Neuronal stem cell (in vitro differentiated cells): Measurements from ENCODE around the gene GSE1.

Experiments
- DNase-seq: peaks from one replicate; pipeline ENCODE4 v3.0.0-alpha.2; 2013; ENCODE audit warnings: low spot score
- H2AFZ ChIP-seq: one replicate; pipeline ENCODE4 v1.6.1; 2013; ENCODE audit warnings: mild to moderate bottlenecking, low read length, inconsistent platforms
- H2AK5ac ChIP-seq: 2 replicates; pipeline ENCODE4 v1.6.1; 2013; ENCODE audit warnings: low read depth, mild to moderate bottlenecking, inconsistent platforms, low read length, moderate library complexity, mixed read lengths
- H2BK120ac ChIP-seq: 2 replicates; pipeline ENCODE4 v1.6.1; 2013; ENCODE audit warnings: low read depth, mild to moderate bottlenecking, inconsistent platforms, low read length, moderate library complexity, mixed read lengths
- H2BK12ac ChIP-seq: one replicate; pipeline ENCODE4 v1.6.1; 2013; ENCODE audit warnings: low read length, inconsistent platforms
- H2BK15ac ChIP-seq: 2 replicates; pipeline ENCODE4 v1.6.1; 2013; ENCODE audit warnings: mild to moderate bottlenecking, low read length, inconsistent platforms, mixed read lengths
- H2BK5ac ChIP-seq: one replicate; pipeline ENCODE4 v1.6.1; 2013; ENCODE audit warnings: inconsistent platforms, mild to moderate bottlenecking, low read length, moderate library complexity
- H3K14ac ChIP-seq: one replicate; pipeline ENCODE4 v1.6.1; 2013; ENCODE audit warnings: low read length, inconsistent platforms
- H3K18ac ChIP-seq: 2 replicates; pipeline ENCODE4 v1.6.1; 2013; ENCODE audit warnings: low read length, inconsistent platforms
- H3K23ac ChIP-seq: 2 replicates; pipeline ENCODE4 v1.6.1; 2013; ENCODE audit warnings: low read depth, mild to moderate bottlenecking, mixed read lengths, low read length, inconsistent platforms; ENCODE audit not compliant: poor library complexity
- H3K27ac ChIP-seq: replicated peaks from 3 replicates; pipeline ENCODE4 v1.5.1; 2013; ENCODE audit warnings: low read length, inconsistent platforms
- H3K27me3 ChIP-seq, 3 experiments: 2 replicates each; pipeline ENCODE4 v1.6.1; 2013; ENCODE audit warnings: low read length in 3 of 3, mild to moderate bottlenecking in 2 of 3, inconsistent platforms in 1 of 3, low read depth in 1 of 3, mixed read lengths in 1 of 3, moderate library complexity in 1 of 3; ENCODE audit not compliant: control insufficient read depth in 3 of 3, insufficient read depth in 3 of 3
- H3K36me3 ChIP-seq, 2 donors: replicated peaks in 1 of 2; 2 replicates each; pipeline ENCODE4 v1.6.1; 2013; ENCODE audit warnings: low read length in 2 of 2; ENCODE audit not compliant: control insufficient read depth in 2 of 2, insufficient read depth in 2 of 2
- H3K4ac ChIP-seq: 2 replicates; pipeline ENCODE4 v1.6.1; 2013; ENCODE audit warnings: inconsistent platforms, mild to moderate bottlenecking, low read length, moderate library complexity
- H3K4me1 ChIP-seq, 2 donors: 1 replicate in 1 of 2; 2 replicates in 1 of 2; pipeline ENCODE4 v1.6.1; 2013; ENCODE audit warnings: low read length in 2 of 2, low read depth in 1 of 2; ENCODE audit not compliant: control insufficient read depth in 2 of 2, insufficient read depth in 1 of 2
- H3K4me2 ChIP-seq: one replicate; pipeline ENCODE4 v1.6.1; 2013; ENCODE audit warnings: mild to moderate bottlenecking, low read length, inconsistent platforms; ENCODE audit not compliant: insufficient read depth, poor library complexity, severe bottlenecking
- H3K4me3 ChIP-seq, 2 donors: 2 replicates each; pipeline ENCODE4 v1.5.1; 2013; ENCODE audit warnings: low read length in 2 of 2, mild to moderate bottlenecking in 2 of 2, inconsistent platforms in 1 of 2, moderate library complexity in 1 of 2
- H3K79me1 ChIP-seq: one replicate; pipeline ENCODE4 v1.6.1; 2013; ENCODE audit warnings: low read depth, mild to moderate bottlenecking, inconsistent platforms, low read length, moderate library complexity
- H3K9ac ChIP-seq: one replicate; pipeline ENCODE4 v1.6.1; 2013; ENCODE audit warnings: mild to moderate bottlenecking, low read depth, low read length, inconsistent platforms; ENCODE audit not compliant: poor library complexity
- H3K9me3 ChIP-seq, 2 donors: replicated peaks in 1 of 2; 2 replicates each; pipeline versions ENCODE3 to v1.6.1; 2013; ENCODE audit warnings: low read length in 2 of 2, mild to moderate bottlenecking in 2 of 2, inconsistent platforms in 1 of 2, low read depth in 1 of 2, mixed read lengths in 1 of 2, moderate library complexity in 1 of 2; ENCODE audit not compliant: control insufficient read depth in 2 of 2, insufficient read depth in 1 of 2
- H4K8ac ChIP-seq: one replicate; pipeline ENCODE4 v1.6.1; 2013; ENCODE audit warnings: low read depth, mild to moderate bottlenecking, inconsistent platforms, low read length, moderate library complexity
- H4K91ac ChIP-seq: one replicate; pipeline ENCODE4 v1.6.1; 2013; ENCODE audit warnings: low read length, low read depth, mild to moderate bottlenecking, inconsistent platforms; ENCODE audit not compliant: poor library complexity
- WGBS, 2 donors: extraction: QIAGEN DNeasy Blood & Tissue Kit; methylation state at CpG; one replicate each; pipeline ENCODE4 v1.1.7; 2013; ENCODE audit warnings: missing lambda C conversion rate in 2 of 2, mixed read lengths in 1 of 2; ENCODE audit not compliant: insufficient read length in 2 of 2, insufficient replicate concordance in 1 of 2; ENCODE audit errors: extremely low coverage in 2 of 2; 5-methylcytosine and 5-hydroxymethylcytosine counted together

The GSE1 gene

GRCh38 chr16:85664580-85665372, 51.7 kb downstream of the GSE1 start:
- Histone ChIP-seq H3K4ac (no peak overlapping the region), H3K9ac (no peak overlapping the region), H3K18ac (no peak overlapping the region), H2AK5ac (no peak overlapping the region), H3K23ac (no peak overlapping the region), H2BK120ac (no peak overlapping the region), H3K4me2 (no peak overlapping the region), H3K36me3 (peaks cover 36 to 86% of the 10 kb centered on the region in 2 donors), H2BK12ac (no peak overlapping the region), H3K9me3 (peaks cover 0 to 2% of the 10 kb centered on the region in 2 donors), H3K14ac (no peak overlapping the region), H3K27me3 (no peaks in the 10 kb centered on the region), H2AFZ (no peak overlapping the region), H4K91ac (no peak overlapping the region), H2BK5ac (no peak overlapping the region), H2BK15ac (no peak overlapping the region), H3K79me1 (peaks cover 4% of the 10 kb centered on the region), H3K4me1 (peaks cover 27 to 35% of the 10 kb centered on the region in 2 donors), H3K27ac (no peak overlapping the region), H4K8ac (no peak overlapping the region), H3K4me3 (no peak overlapping the region)
- WGBS, 2 donors, result no CpG with 5 or more reads among the region's 27 CpGs
- DNase-seq, result no peak

- no peak overlapping the region for H3K14ac ChIP-seq
- peaks cover 36 to 86% of the 10 kb centered on the region in 2 donors for H3K36me3 ChIP-seq
- H4K8ac ChIP-seq, result no peak overlapping the region
- no peak overlapping the region for H3K4me3 ChIP-seq
- H4K91ac ChIP-seq, result no peak overlapping the region
- H2AK5ac ChIP-seq, result no peak overlapping the region
- no CpG with 5 or more reads among the region's 12 CpGs for WGBS, 2 donors
- H2BK12ac ChIP-seq, result no peak overlapping the region
- H2BK5ac ChIP-seq, result no peak overlapping the region
- no peak overlapping the region for H3K4ac ChIP-seq
- H3K27ac ChIP-seq, result no peak overlapping the region
- no peak overlapping the region for H3K23ac ChIP-seq
- H3K4me1 ChIP-seq, result peaks cover 24 to 29% of the 10 kb centered on the region in 2 donors
- DNase-seq, result no peak
- peaks cover 0 to 2% of the 10 kb centered on the region in 2 donors for H3K9me3 ChIP-seq
- no peak overlapping the region for H3K18ac ChIP-seq
- no peak overlapping the region for H2BK120ac ChIP-seq
- H3K9ac ChIP-seq, result no peak overlapping the region
- no peaks in the 10 kb centered on the region for H3K27me3 ChIP-seq
- peaks cover 4% of the 10 kb centered on the region for H3K79me1 ChIP-seq
- H3K4me2 ChIP-seq, result no peak overlapping the region
- H2AFZ ChIP-seq, result no peak overlapping the region
- H2BK15ac ChIP-seq, result no peak overlapping the region
Measured at GRCh38 chr16:85665373-85665740, 52.2 kb downstream of the GSE1 start.

- H3K14ac ChIP-seq, result no peak overlapping the region
- no peak overlapping the region for H3K18ac ChIP-seq
- H3K9me3 ChIP-seq, result peaks cover 0 to 2% of the 10 kb centered on the region in 2 donors
- no peak overlapping the region for H3K23ac ChIP-seq
- no peak overlapping the region for H2BK12ac ChIP-seq
- H2AFZ ChIP-seq, result no peak overlapping the region
- peaks cover 4% of the 10 kb centered on the region for H3K79me1 ChIP-seq
- H4K8ac ChIP-seq, result no peak overlapping the region
- peak overlapping the region; percentile 26 for H2BK5ac ChIP-seq
- peaks cover 36 to 88% of the 10 kb centered on the region in 2 donors for H3K36me3 ChIP-seq
- no peak overlapping the region for H4K91ac ChIP-seq
- H2BK120ac ChIP-seq, result no peak overlapping the region
- H2AK5ac ChIP-seq, result no peak overlapping the region
- no peak overlapping the region for H3K9ac ChIP-seq
- H3K4ac ChIP-seq, result no peak overlapping the region
- no CpG with 5 or more reads among the region's 13 CpGs for WGBS, 2 donors
- H3K4me1 ChIP-seq, result peaks cover 23 to 26% of the 10 kb centered on the region in 2 donors
- no peak for DNase-seq
- no peak overlapping the region for H2BK15ac ChIP-seq
- H3K4me3 ChIP-seq, result no peak overlapping the region
- H3K27me3 ChIP-seq, result no peaks in the 10 kb centered on the region
- no peak overlapping the region for H3K27ac ChIP-seq
- no peak overlapping the region for H3K4me2 ChIP-seq
Measured at GRCh38 chr16:85665929-85666328, 52.8 kb downstream of the GSE1 start.

DNA sequence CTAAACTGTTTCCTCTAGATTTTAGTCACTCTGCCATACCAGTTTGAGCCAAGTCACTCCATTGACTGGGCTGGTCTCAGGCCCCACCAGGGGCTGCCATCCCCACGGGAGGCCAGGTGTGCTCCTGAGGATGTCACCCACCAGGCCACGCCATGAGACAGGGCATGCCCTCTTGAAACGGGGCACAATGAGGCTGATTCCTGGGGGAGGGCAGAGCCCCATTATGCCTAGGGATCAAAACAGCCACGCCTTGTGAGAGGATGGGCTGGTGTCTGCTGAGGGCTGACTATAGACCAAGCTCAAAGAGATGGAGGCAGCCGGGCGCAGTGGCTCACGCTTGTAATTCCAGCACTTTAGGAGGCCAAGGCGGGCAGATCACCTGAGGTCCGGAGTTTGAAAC, 54.1 kb downstream of the GSE1 start:
- no peak overlapping the region for H3K23ac ChIP-seq
- H4K91ac ChIP-seq, result no peak overlapping the region
- no peak overlapping the region for H2AFZ ChIP-seq
- H3K9ac ChIP-seq, result no peak overlapping the region
- peaks cover 12 to 13% of the 10 kb centered on the region in 2 donors for H3K4me1 ChIP-seq
- peaks cover 0 to 2% of the 10 kb centered on the region in 2 donors for H3K9me3 ChIP-seq
- no peak overlapping the region for H2BK15ac ChIP-seq
- H3K14ac ChIP-seq, result no peak overlapping the region
- H3K4ac ChIP-seq, result no peak overlapping the region
- no peak for DNase-seq
- no peak overlapping the region for H2AK5ac ChIP-seq
- WGBS, 2 donors, result no CpG with 5 or more reads among the region's 9 CpGs
- H3K36me3 ChIP-seq, result peaks cover 38 to 95% of the 10 kb centered on the region in 2 donors
- H2BK12ac ChIP-seq, result no peak overlapping the region
- H3K27me3 ChIP-seq, result no peaks in the 10 kb centered on the region
- peak overlapping the region in 1 of 2 donors; percentile 44 for H3K4me3 ChIP-seq
- H3K18ac ChIP-seq, result no peak overlapping the region
- no peak overlapping the region for H3K27ac ChIP-seq
- no peak overlapping the region for H2BK120ac ChIP-seq
- H4K8ac ChIP-seq, result no peak overlapping the region
- H2BK5ac ChIP-seq, result no peak overlapping the region
- no peaks in the 10 kb centered on the region for H3K79me1 ChIP-seq
- no peak overlapping the region for H3K4me2 ChIP-seq
